RPMI7951 (cell line): ENCODE measurements around the gene SERINC3. TPM values are rescaled to one million over a fixed set of nuclear protein-coding genes. Genes with fewer than 3 reads are reported as not detected.
"Not testable (repeated sequence)": the region's sequence is repeated elsewhere in the genome, so short reads cannot be mapped to it uniquely, and the experiment has no call there.

Experiments
- DNase-seq: peaks from one replicate; pipeline ENCODE4 v3.0.0-alpha.2; 2012; ENCODE audit warnings: low read depth
- total RNA-seq: library from RNA; depleted of rRNA; stranded (reverse); fragments of >200 nt; shearing (Covaris generic); gene quantifications from 2 replicates; pipeline ENCODE4 v1.2.3, GENCODE V29; 2014; rRNA removed

The SERINC3 gene
- 84.7 and 123 TPM in 2 replicates for total RNA-seq

GRCh38 chr20:44521484-44522481 lies at the start of gene SERINC3:
Gene SERINC3 (minus strand): TSS chr20:44522070. CDS start chr20:44521951, 119 bp downstream.
- DNase-seq: peak; percentile 96

DNA sequence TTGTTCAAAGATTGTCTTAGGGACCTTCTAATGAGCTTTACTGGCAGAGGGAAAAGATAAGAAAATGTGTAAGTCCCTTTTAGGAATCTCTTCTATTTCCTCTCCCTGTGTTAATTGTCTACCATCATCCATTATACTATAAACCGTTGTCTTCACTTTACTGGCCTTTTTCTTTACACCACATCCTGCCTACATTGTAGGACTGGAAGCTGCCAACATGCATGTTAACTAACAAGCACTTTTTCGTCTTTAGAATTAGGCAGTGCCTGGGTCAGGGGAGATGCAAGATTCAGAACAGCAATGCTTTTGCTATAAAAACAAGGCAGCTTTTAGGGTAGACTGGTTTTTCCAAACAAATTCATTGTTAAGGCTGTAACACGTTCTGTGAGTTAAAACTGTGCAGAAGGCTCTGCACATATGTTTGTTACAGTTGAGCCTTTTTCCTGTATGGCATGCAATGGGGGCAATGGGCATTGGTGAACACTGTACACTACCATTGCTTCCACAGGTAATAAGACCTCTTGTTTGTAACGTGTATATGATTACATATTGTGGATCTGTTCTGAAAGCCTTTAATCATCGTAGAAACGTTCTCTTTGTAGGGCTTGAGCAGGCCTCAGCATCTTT lies 49.6 kb upstream of the SERINC3 start:
- DNase-seq: peak; percentile 20

DNA sequence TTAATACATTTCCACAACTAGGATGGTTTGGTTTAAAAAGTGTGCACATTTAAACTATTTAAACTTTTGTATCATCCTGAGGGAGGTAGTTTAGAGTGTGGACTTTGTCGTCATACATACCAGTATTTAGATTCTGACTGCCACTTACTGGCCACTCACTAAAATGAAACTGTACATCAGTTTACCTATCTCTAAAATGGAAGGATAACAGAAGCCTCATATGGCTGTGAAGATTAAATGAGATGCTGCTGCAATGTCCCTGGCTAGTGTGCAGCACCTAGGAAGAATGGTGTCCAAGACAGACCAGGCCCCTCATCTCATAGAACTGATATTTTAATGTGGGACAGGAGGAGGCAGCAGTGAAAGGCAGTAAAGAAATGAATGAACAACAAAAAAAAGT lies 48.5 kb upstream of the SERINC3 start:
- DNase-seq: no peak

DNA sequence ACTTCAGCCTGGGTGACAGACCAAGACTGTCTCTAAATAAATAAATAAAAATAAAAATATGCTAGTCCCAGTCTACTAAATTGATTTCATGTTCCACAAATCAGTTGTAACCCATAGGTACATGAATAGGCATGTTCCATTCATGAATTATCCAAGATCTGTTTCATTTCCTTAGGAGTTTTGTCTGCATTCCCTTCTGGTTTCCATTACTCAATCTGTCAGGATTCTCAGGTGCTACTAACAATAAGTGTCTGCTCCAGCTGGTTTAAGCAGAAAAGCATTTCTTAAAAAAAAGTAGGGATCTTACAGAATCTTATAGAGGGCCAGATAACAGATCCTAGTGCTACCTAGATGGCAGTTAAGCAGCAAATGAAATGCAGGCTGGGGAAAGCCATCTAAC lies 44.9 kb upstream of the SERINC3 start:
- DNase-seq: no peak

- peak; percentile 60 for DNase-seq
Observed at GRCh38 chr20:44566018-44566417, 44.1 kb upstream of the SERINC3 start.

GRCh38 chr20:44561876-44562275 lies 40.0 kb upstream of the SERINC3 start:
- no peak for DNase-seq

GRCh38 chr20:44560818-44561217 lies 38.9 kb upstream of the SERINC3 start:
- not testable (repeated sequence) for DNase-seq

DNA sequence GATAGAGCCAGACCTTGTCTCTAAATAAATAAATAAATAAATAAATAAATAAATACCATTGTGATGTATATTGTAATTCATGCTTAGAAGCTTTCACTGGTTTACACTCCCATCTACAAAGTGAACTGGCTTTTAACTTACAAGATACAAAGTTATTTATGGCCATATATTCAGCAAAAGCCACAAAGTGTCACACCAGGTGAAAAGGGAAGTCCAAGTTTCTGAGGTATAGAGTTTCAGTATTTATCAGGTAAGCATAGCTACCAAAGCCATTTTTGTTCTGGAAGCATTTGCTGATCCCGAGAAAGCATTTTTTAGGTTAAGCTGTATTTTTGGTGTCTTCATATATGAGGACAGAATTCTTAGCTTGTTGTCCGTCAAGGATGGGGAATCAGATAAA lies 38.4 kb upstream of the SERINC3 start:
- DNase-seq: no peak

GRCh38 chr20:44559302-44559701 lies 37.4 kb upstream of the SERINC3 start:
- no peak for DNase-seq

DNA sequence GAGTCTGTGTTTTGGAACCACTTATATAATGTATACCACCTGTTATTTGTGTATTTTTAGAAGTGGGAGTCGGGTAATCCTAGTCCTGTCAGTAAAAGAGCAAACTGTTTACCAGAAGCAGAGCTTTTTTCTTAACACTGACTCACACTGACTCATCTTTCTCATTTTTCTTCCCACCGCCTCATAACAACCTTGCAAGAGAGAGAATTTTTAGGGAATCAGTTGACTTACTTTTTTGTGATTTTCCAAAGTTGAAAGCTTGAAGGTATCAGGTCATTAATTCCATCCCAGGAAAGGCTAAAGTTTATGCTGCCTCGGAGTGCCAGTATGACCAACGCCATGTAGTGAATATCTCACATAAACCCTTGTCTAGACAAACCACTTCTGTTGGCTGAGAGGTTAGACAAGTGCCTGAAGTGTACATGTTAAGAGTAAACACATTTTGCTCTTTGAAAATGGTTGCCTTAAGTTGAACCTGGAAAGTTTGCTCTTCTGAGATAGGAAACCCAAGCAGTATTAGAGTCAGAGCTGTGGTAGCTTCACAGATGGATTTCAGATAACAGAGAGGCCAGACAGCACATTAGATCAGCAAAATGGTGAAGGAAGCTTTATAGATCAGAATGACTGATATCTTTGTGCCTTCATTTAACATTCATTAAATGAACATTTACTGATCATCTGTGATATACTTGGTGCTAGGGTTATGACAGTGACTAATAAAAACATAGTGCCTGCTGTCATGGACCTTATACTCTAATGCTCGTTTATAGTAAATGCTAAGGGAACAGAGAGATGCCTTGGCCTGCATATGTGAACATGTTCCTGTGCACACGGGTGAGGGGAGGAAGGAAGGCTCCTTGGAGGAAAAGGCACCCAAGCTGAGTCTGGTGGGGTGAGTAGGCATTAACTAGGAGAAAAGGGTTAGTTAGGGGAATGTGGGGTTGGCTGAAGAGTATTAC lies 31.4 kb upstream of the SERINC3 start:
- DNase-seq: peak; percentile 88

GRCh38 chr20:44552568-44552949 lies 30.7 kb upstream of the SERINC3 start:
- no peak for DNase-seq

GRCh38 chr20:44552050-44552449 lies 30.2 kb upstream of the SERINC3 start:
- no peak for DNase-seq

GRCh38 chr20:44549123-44549522 lies 27.3 kb upstream of the SERINC3 start:
- DNase-seq: no peak

- DNase-seq: no peak
Observed at GRCh38 chr20:44547419-44547818, 25.5 kb upstream of the SERINC3 start.

DNA sequence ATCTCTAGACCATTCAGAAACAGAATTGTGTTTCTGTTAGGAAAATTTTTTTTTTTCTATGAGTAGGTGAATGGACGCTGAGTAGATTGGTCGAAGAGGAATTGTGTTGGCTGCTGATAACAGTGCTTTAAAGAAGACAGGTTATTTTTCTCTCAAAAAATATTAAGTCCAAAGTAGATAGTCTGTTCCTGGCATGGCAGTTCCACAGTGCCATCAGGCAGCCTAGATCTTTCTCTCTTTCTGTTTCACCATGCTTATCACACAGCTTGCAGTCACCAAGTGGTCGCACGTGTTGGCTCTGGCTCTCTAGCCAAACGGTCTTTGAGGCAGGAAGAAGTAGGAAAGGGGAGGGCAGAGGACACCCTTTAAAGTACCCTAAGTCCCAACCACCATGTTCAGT lies 22.4 kb upstream of the SERINC3 start:
- DNase-seq: no peak

GRCh38 chr20:44543358-44543757 lies 21.5 kb upstream of the SERINC3 start:
- no peak for DNase-seq

DNA sequence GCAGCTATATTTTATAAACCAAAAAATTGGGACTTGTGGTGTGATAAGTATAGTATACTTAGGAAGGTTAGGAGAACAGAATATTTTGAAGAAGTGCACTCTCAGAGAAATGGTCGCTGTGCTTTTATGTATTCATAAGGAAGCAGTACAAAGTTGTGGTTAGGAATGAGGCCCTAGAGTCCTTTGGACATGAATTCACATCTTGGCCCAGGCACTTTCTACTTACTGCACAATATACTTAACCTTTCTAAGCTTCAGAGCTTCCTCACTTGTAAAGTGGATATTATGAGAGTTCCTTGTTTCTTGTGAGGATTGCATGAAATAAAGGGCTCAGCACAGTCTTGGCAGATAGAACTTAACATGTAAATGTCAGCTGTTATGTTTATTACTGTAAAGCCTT lies 21.0 kb upstream of the SERINC3 start:
- no peak for DNase-seq

GRCh38 chr20:44541992-44542391 lies 20.1 kb upstream of the SERINC3 start:
- DNase-seq: no peak

- DNase-seq: peak; percentile 79
Observed at GRCh38 chr20:44540834-44541233, 19.0 kb upstream of the SERINC3 start.

DNA sequence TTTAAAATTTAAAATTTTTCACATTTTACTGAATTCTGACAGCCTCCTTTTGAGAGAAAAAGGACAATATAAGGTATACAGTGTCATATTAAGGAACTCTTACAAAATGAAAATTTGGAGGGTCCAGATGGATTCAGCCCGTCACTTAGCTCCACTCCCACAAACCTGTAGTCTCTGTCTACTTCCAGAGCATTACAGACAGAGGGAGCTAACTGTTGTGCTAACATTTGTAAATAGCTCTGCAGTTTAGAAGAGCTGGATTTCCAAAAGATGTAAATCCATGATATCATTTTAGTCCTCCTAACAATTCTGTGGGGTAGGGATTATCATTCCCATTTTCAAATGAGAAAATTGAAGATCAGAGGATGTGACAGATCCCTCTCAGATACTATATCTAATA lies 16.1 kb upstream of the SERINC3 start:
- no peak for DNase-seq

DNA sequence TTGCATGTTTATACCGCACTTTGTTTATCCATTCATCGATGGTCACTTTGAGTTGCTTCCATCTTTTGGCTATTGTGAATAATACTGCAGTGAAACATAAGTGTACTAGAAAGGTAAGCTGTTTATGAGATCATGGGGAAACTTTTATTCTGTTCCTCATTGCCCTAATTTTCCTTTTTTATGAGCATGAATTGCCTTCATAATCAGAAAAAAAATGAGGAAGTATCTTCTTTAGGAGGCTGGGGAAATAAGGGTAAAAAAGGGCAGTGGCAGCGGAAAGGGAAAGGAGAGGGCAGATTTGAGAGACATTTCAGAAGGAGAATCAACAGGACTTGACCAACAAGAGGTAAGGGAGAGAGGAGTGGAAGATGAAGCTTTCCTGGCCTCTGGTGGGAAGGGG lies 14.3 kb upstream of the SERINC3 start:
- DNase-seq: no peak

- no peak for DNase-seq
Observed at GRCh38 chr20:44533928-44534327, 12.1 kb upstream of the SERINC3 start.
